HEK293 (cell line): ENCODE measurements around the gene CEP70.

ENCODE experiments used
- CTCF ChIA-PET: fragments of 350-600 bp; formaldehyde crosslinking; extraction: SDS; loops from one replicate; lab custom pipeline; 2021; ENCODE audit warnings: antibody characterized with exemption; lab: Yijun Ruan, JAX
- POLR2A ChIA-PET: fragments of 300-600 bp; formaldehyde crosslinking; extraction: SDS; loops from one replicate; lab custom pipeline; 2020; ENCODE audit warnings: antibody characterized with exemption, inconsistent platforms; lab: Yijun Ruan, JAX
- H3K27ac ChIP-seq: fragments of 200-500 bp; sonication (Bioruptor generic); 2 replicates; pipeline ENCODE4 v1.5.1; 2014; ENCODE audit warnings: low read depth, low read length, control low read depth, inconsistent platforms; ENCODE audit errors: extremely low read depth
- H3K36me3 ChIP-seq, 2 experiments: fragments of 200-500 bp in 1 of 2; sonication (Bioruptor generic) in 1 of 2; 1 replicate in 1 of 2; 2 replicates in 1 of 2; pipeline ENCODE4 v1.5.1; 2014 to 2017; ENCODE audit warnings: inconsistent platforms in 2 of 2, low read length in 2 of 2; ENCODE audit not compliant: control insufficient read depth in 2 of 2, insufficient read depth in 1 of 2
- H3K4me1 ChIP-seq: fragments of 200-500 bp; sonication (Bioruptor generic); 2 replicates; pipeline ENCODE4 v1.5.1; 2014; ENCODE audit warnings: mild to moderate bottlenecking, low read length, inconsistent platforms; ENCODE audit not compliant: control insufficient read depth, insufficient read depth
- H3K4me3 ChIP-seq: 2 replicates; pipeline ENCODE4 v1.5.1; 2011; ENCODE audit warnings: low read depth, mild to moderate bottlenecking, control low read depth, low read length, moderate library complexity
- H3K9me3 ChIP-seq: fragments of 200-500 bp; sonication (Bioruptor generic); 2 replicates; pipeline ENCODE4 v1.5.1; 2014; ENCODE audit warnings: low read depth, low read length, inconsistent platforms; ENCODE audit not compliant: control insufficient read depth, insufficient read depth
- GFI1B ChIP-seq: fragments of 450-650 bp; formaldehyde crosslinking; IDR thresholded peaks from 2 replicates; pipeline ENCODE4 v1.5.1; 2016; ENCODE audit warnings: missing biosample characterization, missing genetic modification characterization
- GLIS2 ChIP-seq: fragments of 450-650 bp; formaldehyde crosslinking; IDR thresholded peaks from 2 replicates; pipeline ENCODE4 v1.5.1; 2016; ENCODE audit warnings: missing biosample characterization, missing genetic modification characterization
- PRDM1 ChIP-seq: fragments of 450-650 bp; formaldehyde crosslinking; IDR thresholded peaks from 2 replicates; pipeline ENCODE4; 2016; ENCODE audit warnings: missing biosample characterization, missing genetic modification characterization
- PRDM2 ChIP-seq: fragments of 450-650 bp; formaldehyde crosslinking; IDR thresholded peaks from 2 replicates; pipeline ENCODE4 v1.5.1; 2016; ENCODE audit warnings: missing biosample characterization, missing genetic modification characterization, borderline replicate concordance
- PRDM4 ChIP-seq: fragments of 450-650 bp; formaldehyde crosslinking; IDR thresholded peaks from 2 replicates; pipeline ENCODE4 v1.5.1; 2017; ENCODE audit warnings: missing biosample characterization, missing genetic modification characterization
- YY1 ChIP-seq: fragments of 450-650 bp; formaldehyde crosslinking; IDR thresholded peaks from 2 replicates; pipeline ENCODE4 v1.5.1; 2018; ENCODE audit warnings: missing biosample characterization, missing genetic modification characterization
- ZNF112 ChIP-seq: fragments of 450-650 bp; formaldehyde crosslinking; IDR thresholded peaks from 2 replicates; pipeline ENCODE4 v1.5.0; 2017; ENCODE audit warnings: missing biosample characterization, missing genetic modification characterization
- ZNF2 ChIP-seq: fragments of 450-650 bp; formaldehyde crosslinking; IDR thresholded peaks from 2 replicates; pipeline ENCODE4 v1.5.1; 2016; ENCODE audit warnings: missing biosample characterization, missing genetic modification characterization
- ZNF239 ChIP-seq: fragments of 450-650 bp; formaldehyde crosslinking; IDR thresholded peaks from 2 replicates; pipeline ENCODE4 v1.5.1; 2016; ENCODE audit warnings: missing biosample characterization, missing genetic modification characterization
- ZNF274 ChIP-seq, 2 experiments: fragments of 200-500 bp in 1 of 2; fragments of 450-650 bp in 1 of 2; sonication (Bioruptor generic) in 1 of 2; formaldehyde crosslinking in 1 of 2; IDR thresholded peaks; 2 replicates each; pipeline versions ENCODE4 v1.5.1 to v1.6.1; 2014 to 2016; ENCODE audit warnings: borderline replicate concordance in 1 of 2, inconsistent platforms in 1 of 2, low read length in 1 of 2, missing biosample characterization in 1 of 2, missing genetic modification characterization in 1 of 2
- ZNF366 ChIP-seq: fragments of 450-650 bp; formaldehyde crosslinking; conservative IDR thresholded peaks from 2 replicates; pipeline ENCODE4 v1.5.1; 2016; ENCODE audit warnings: missing biosample characterization, missing genetic modification characterization
- ZNF544 ChIP-seq: fragments of 450-650 bp; formaldehyde crosslinking; IDR thresholded peaks from 2 replicates; pipeline ENCODE4 v1.5.0; 2017; ENCODE audit warnings: missing biosample characterization, missing genetic modification characterization
- ZNF555 ChIP-seq: fragments of 450-650 bp; formaldehyde crosslinking; conservative IDR thresholded peaks from 2 replicates; pipeline ENCODE4 v1.5.1; 2017; ENCODE audit warnings: missing biosample characterization, mild to moderate bottlenecking, missing genetic modification characterization, inconsistent platforms
- ZNF580 ChIP-seq: fragments of 450-650 bp; formaldehyde crosslinking; IDR thresholded peaks from 2 replicates; pipeline ENCODE4 v1.5.1; 2016; ENCODE audit warnings: missing biosample characterization, missing genetic modification characterization
- ZNF623 ChIP-seq: fragments of 450-650 bp; formaldehyde crosslinking; IDR thresholded peaks from 2 replicates; pipeline ENCODE4 v1.5.1; 2016; ENCODE audit warnings: missing biosample characterization, missing genetic modification characterization
- ZNF629 ChIP-seq: fragments of 450-650 bp; formaldehyde crosslinking; IDR thresholded peaks from 2 replicates; pipeline ENCODE4 v1.5.1; 2017; ENCODE audit warnings: missing biosample characterization, missing genetic modification characterization
- ZNF654 ChIP-seq: fragments of 450-650 bp; formaldehyde crosslinking; IDR thresholded peaks from 2 replicates; pipeline ENCODE4 v1.5.1; 2016; ENCODE audit warnings: low read depth, missing biosample characterization, missing genetic modification characterization

Gene CEP70

GRCh38 chr3:138461896-138462295 is 132.2 kb downstream of the CEP70 start (continued):
- TF ChIP-seq PRDM2 (tag by site-specific recombination) (no peak), GFI1B (no peak), ZNF580 (no peak), ZNF274 (IDR thresholded peaks at IDR 0.05; ENCODE audit: low read length) (no peak), ZNF274 (tag by site-specific recombination; IDR thresholded peaks at IDR 0.05; ENCODE audit: borderline replicate concordance) (no peak), PRDM4 (no peak), ZNF112 (no peak), ZNF366 (tag by site-specific recombination) (no peak)

- H3K27ac ChIP-seq, result no peak overlapping the region
- no peak overlapping the region for H3K4me3 ChIP-seq
- CTCF ChIA-PET, result interaction anchor here (1.1 kb wide), 2 partner anchors 12 to 18 kb away, joined by 4 read pairs; no protein-coding TSS in a partner anchor
- H3K4me1 ChIP-seq, result no peaks in the 10 kb centered on the region
- H3K36me3 ChIP-seq, result no peaks in the 10 kb centered on the region
- TF ChIP-seq ZNF544 (tag by site-specific recombination) (no peak), ZNF623 (tag by site-specific recombination) (no peak), ZNF274 (IDR thresholded peaks at IDR 0.05; ENCODE audit: low read length) (no peak), ZNF274 (tag by site-specific recombination; IDR thresholded peaks at IDR 0.05; ENCODE audit: borderline replicate concordance) (no peak), GLIS2 (tag by site-specific recombination) (no peak), ZNF555 (tag by site-specific recombination) (no peak), YY1 (tag by site-specific recombination) (no peak), ZNF654 (tag by site-specific recombination) (no peak), ZNF112 (no peak), PRDM1 (tag by site-specific recombination) (no peak), ZNF2 (tag by site-specific recombination) (no peak), ZNF629 (no peak), ZNF239 (tag by site-specific recombination) (no peak)
- TF ChIP-seq, all 188 proteins: peak for 0
- no peaks in the 10 kb centered on the region for H3K9me3 ChIP-seq
- POLR2A ChIA-PET, result no interaction called here
These were observed 132.8 kb downstream of the CEP70 start for GRCh38 chr3:138461246-138461645.
